ENCODE measurements around the gene BTBD9. TPM values are rescaled to one million over a fixed set of nuclear protein-coding genes. Genes with fewer than 3 reads are reported as not detected.

The BTBD9 gene
- total RNA-seq, 1 experiment from 2014 or later, result 8.9 TPM

DNA sequence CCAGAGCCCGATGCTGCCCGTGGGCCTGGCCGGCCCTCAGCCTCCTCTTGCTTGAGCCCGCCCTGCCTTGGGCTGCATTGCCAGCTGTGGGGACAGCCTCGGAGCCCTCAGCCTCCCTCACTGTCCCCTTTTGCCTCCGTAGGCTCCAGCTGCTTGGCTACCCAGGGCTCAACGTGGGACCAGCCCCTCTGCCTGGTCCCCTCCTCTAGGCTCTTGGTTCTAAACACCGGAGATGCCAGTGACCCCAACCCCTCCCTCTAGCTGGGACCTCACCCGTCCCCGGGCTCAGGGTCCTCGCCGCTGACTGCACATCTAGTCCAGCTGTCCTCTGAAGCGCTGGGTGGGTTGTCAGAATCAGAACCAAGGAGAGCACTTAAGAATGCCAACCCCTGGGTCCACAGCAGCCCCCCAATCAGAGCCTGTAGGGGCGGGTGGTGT is 475.0 kb downstream of the BTBD9 start:
- H3K36me3 Mint-ChIP-seq (ENCODE audit: insufficient read depth in 1 of 3, low read depth in 3 of 3), result peaks cover 2 to 12% (median 4%) of the 10 kb centered on the region in 3 experiments; a peak in 6 of 7 replicates
- H3K79me2 ChIP-seq (ENCODE audit: insufficient read depth, low read length), result no peaks in the 10 kb centered on the region
- no peaks in the 10 kb centered on the region; the same call in 1 of the 2 replicates for H3K4me1 ChIP-seq (ENCODE audit: insufficient read depth, low read length)
- no peak overlapping the region for H3K27ac ChIP-seq (ENCODE audit: insufficient read length, low read depth, low read length)
- H3K4me1 Mint-ChIP-seq, result peaks cover 13 to 28% of the 10 kb centered on the region in 2 experiments
- H3K27me3 ChIP-seq (ENCODE audit: insufficient read depth, low read length), result no peaks in the 10 kb centered on the region
- no peak overlapping the region for H3K23ac ChIP-seq (ENCODE audit: insufficient read length, low read depth, low read length)
- H2BK5ac ChIP-seq (ENCODE audit: insufficient read length, low read length), result no peak overlapping the region
- no peak overlapping the region for H3K4me3 Mint-ChIP-seq
- no peaks in the 10 kb centered on the region; the same call in 1 of the 2 replicates for H3K27me3 Mint-ChIP-seq (ENCODE audit: low read depth)
- H3K27ac Mint-ChIP-seq, result no peak overlapping the region; a peak in 1 of 7 replicates
- no CpG with 5 or more reads among the region's 14 CpGs for WGBS (ENCODE audit: extremely low coverage, insufficient read length, low lambda C conversion rate)
- H3K23me2 ChIP-seq (ENCODE audit: insufficient read length, low read depth, low read length, poor library complexity, severe bottlenecking), result no peaks in the 10 kb centered on the region
- H3K79me1 ChIP-seq (ENCODE audit: insufficient read depth, low read depth, low read length, poor library complexity, severe bottlenecking), result no peaks in the 10 kb centered on the region
- H3K18ac ChIP-seq (ENCODE audit: insufficient read length, low read depth, low read length), result no peak overlapping the region
- H3K9ac ChIP-seq (ENCODE audit: extremely low read depth, insufficient read length, low read length), result no peak overlapping the region
- H2BK15ac ChIP-seq (ENCODE audit: low read depth, low read length), result no peak overlapping the region
- H4K91ac ChIP-seq (ENCODE audit: insufficient read length, low read depth, low read length), result no peak overlapping the region
- TF ChIP-seq, protein P1, sequence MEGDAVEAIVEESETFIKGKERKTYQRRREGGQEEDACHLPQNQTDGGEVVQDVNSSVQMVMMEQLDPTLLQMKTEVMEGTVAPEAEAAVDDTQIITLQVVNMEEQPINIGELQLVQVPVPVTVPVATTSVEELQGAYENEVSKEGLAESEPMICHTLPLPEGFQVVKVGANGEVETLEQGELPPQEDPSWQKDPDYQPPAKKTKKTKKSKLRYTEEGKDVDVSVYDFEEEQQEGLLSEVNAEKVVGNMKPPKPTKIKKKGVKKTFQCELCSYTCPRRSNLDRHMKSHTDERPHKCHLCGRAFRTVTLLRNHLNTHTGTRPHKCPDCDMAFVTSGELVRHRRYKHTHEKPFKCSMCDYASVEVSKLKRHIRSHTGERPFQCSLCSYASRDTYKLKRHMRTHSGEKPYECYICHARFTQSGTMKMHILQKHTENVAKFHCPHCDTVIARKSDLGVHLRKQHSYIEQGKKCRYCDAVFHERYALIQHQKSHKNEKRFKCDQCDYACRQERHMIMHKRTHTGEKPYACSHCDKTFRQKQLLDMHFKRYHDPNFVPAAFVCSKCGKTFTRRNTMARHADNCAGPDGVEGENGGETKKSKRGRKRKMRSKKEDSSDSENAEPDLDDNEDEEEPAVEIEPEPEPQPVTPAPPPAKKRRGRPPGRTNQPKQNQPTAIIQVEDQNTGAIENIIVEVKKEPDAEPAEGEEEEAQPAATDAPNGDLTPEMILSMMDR (conservative IDR thresholded peaks at IDR 0.05), result no peak
- no peak overlapping the region for H3K14ac ChIP-seq (ENCODE audit: insufficient read depth, low read length)
- no peak overlapping the region for H4K8ac ChIP-seq (replicated peaks; ENCODE audit: insufficient read length, low read depth, low read length)
- no peaks in the 10 kb centered on the region for H4K20me1 ChIP-seq (ENCODE audit: control insufficient read depth, insufficient read depth, insufficient read length)
- H2AFZ ChIP-seq (ENCODE audit: low read length), result no peak overlapping the region
- no peak for DNase-seq
- no peak overlapping the region for H2BK120ac ChIP-seq (ENCODE audit: low read depth, low read length, poor library complexity, severe bottlenecking)
- H2AK5ac ChIP-seq (ENCODE audit: insufficient read length, low read length), result no peak overlapping the region
- H2BK20ac ChIP-seq (ENCODE audit: low read depth, low read length, poor library complexity, severe bottlenecking), result no peak overlapping the region
- H3K4me2 ChIP-seq (ENCODE audit: insufficient read depth, insufficient read length, low read length), result no peak overlapping the region
- no peaks in the 10 kb centered on the region for H3K9me3 ChIP-seq (ENCODE audit: control insufficient read depth, low read depth, low read length)
- H2BK12ac ChIP-seq (ENCODE audit: insufficient read length, low read depth, low read length), result no peak overlapping the region
- H4K5ac ChIP-seq (ENCODE audit: insufficient read length, low read depth, low read length), result no peak overlapping the region
- no peak overlapping the region for H3K4ac ChIP-seq (ENCODE audit: low read depth, low read length)
- no peaks in the 10 kb centered on the region for H3K9me3 Mint-ChIP-seq
- no peak overlapping the region for H3K56ac ChIP-seq (ENCODE audit: insufficient read length, low read depth, low read length)
- H3T11ph ChIP-seq (ENCODE audit: low read length), result no peak overlapping the region

Data from H9 (cell line).